Measurements from ENCODE around the gene NOTCH1.

- TF ChIP-seq CTCF (conservative IDR thresholded peaks at IDR 0.05 in 1 of 2, IDR thresholded peaks at IDR 0.05 in 1 of 2; ENCODE audit: low read depth in 1 of 2, low read length in 2 of 2), result no peak
- no peak for TF ChIP-seq EZH2 (IDR thresholded peaks at IDR 0.05; ENCODE audit: low read length, missing control alignments)
Measured at GRCh38 chr9:136551401-136552116, 5.7 kb upstream of the NOTCH1 start.
